Measurements from ENCODE around the gene QSOX2. TPM values are rescaled to one million over a fixed set of nuclear protein-coding genes. Genes with fewer than 3 reads are reported as not detected.

The QSOX2 gene
- total RNA-seq, 4 donors from 2014 or later = 5.6 to 18.5 (median 6.6) TPM

DNA sequence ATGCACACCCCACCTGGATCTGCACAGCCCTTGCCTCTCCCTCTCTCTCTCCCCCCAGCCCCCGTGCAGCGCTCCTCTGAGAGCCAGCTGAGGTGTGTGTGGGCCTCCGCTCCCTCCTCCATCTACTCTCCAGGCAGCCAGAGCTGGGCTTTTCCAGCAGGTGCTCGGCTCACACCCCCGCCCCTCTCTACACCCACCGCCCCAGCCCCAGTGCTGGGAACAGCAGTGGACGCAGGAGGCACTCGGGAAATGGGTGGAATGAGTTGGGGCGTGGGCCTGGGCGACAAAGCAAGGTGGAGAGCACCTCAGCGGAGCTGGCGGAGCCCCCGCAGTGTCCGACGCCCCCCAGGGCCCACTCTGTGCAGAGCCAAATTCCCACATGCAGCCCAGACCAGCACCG lies 27.3 kb downstream of the QSOX2 start:
- ATAC-seq (ENCODE audit: low FRiP score) = no peak

DNA sequence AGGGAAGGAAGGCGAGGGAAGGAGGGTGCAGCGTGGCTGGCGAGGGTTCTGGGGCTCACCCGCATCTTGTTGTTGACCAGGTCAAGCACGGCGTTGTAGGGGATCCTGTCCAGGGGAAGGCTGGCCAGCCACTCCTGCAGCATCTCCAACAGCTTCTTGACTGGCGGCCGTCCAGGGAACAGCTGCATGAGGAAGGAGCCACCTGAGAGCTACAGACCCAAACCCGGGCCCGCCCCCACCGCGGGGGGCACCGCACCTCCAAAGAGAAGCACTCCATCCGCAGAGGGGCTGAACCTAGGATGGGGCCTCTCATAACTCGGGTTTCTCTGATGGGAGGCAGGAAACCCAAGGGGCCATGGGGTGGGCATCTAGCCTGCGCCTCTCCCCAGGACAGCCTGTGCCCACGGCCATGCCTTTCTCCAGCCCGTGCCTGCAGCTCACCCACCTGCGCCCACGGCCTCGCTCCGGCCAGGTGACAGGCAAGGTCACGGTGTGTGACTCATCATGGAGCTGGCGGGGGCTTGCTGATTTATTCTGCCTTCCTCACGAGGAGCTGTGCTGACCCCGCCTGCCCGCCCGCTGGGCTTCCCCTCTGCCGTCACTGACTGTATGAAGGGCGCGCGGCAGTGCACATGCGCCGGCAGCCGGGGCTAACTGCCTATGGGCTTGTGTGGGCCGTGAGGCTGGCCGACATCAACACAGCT lies 28.9 kb downstream of the QSOX2 start:
- no peak for ATAC-seq (ENCODE audit: low FRiP score)
- no peak for DNase-seq (ENCODE audit: low spot score)
- TF ChIP-seq CTCF (IDR thresholded peaks at IDR 0.05) = no peak

More for the DNA sequence above, 27.3 kb downstream of the QSOX2 start:
- no peak for DNase-seq (ENCODE audit: low spot score)
- no peak for TF ChIP-seq CTCF (IDR thresholded peaks at IDR 0.05)

DNA sequence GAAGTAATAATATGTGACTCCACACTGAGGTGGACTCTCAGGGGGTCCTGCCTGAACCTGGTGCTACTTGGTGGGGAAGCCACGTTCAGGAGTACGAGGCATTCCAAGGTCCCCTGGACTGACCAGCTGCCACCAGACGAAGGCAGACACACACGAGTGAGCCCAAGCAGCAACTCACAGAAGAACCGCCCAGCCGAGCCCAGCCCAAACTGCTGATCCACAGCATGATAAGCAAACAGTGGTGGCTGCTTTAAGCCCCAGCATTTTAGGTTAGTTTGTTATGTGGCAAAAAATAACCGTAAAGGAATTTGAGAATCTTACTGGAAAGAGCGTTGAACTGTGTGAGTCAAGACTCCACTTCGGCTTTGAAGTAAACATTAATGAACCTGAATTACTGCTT lies 31.9 kb downstream of the QSOX2 start:
- no peak for DNase-seq (ENCODE audit: low spot score)
- TF ChIP-seq CTCF (IDR thresholded peaks at IDR 0.05) = no peak
- ATAC-seq (ENCODE audit: low FRiP score) = no peak

DNA sequence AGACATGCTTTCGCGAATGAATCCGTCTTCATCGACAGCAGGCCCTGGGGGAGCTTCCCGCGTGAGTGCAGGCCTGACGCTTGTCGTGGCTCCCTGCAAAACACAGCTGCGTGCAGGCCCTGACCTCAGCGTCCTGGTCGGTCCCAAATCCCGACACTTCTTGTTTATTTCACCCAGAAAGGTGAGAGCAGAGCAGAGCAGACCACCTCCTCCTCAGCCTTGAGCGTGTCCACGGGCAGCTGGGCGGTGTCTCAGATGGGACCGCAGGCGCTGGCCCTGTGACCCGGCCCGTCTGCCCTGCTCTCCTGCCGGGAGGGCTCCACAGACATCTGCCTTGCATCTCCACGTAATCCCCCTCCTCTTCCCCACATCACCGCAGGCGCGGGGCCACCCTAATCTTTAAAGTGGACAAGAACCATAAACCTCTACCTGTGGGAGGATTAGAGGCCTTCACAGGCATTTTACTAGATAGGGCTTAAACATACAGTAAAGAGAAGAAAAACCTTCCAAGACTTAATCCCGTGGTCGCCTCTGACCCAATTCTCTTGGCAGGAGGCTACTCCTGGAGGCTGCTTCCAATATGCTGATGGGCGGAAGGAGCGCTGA lies 33.2 kb downstream of the QSOX2 start:
- no peak for ATAC-seq (ENCODE audit: low FRiP score)
- DNase-seq (ENCODE audit: low spot score) = no peak
- TF ChIP-seq CTCF (IDR thresholded peaks at IDR 0.05) = no peak

DNA sequence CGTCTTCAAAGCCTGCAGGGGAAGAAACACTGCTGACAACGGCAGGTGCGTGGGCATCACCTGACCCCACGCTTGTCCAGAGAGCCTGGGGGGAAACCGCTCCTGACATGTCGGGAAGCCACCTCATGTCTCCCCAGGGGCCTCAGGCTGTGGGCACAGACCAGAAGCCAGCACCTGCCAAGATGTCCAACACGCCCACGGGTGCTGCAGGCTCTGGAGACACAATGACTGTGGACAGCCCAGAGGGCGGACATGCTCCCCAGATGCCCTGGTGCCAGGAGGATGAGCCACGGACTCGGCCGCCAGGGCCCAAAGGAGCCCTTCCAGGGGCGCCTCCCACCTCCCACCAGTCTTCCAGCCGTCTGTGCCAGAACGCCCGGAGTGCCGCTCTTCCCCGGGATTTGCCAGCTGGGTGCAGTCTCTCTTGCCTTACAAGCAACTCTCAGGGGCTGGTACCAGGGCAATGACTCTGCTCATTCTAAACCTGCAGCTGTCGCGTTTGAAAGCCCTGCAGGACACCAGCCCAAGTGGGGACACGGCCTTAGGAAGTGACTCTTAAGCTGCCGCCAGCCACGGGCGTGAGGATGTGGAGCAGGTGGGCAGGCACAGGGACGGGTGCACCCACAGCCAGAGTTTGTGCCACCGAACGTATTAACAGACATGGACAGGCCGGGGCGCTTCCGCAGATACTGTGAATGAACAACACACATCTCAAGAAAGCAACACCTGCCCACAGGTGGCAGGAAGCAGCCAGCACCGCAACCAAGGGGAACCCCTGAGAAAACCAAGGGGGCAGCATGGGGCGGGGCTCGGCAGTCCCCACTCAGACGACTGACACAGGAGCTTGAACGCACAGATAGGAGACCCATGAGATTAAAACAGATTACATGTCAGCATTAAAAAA lies 33.9 kb downstream of the QSOX2 start:
- DNase-seq (ENCODE audit: low spot score) = no peak
- no peak for ATAC-seq (ENCODE audit: low FRiP score)
- TF ChIP-seq CTCF (IDR thresholded peaks at IDR 0.05) = no peak

GRCh38 chr9:136211006-136211405 lies 34.6 kb downstream of the QSOX2 start:
- TF ChIP-seq CTCF (IDR thresholded peaks at IDR 0.05) = no peak
- no peak for DNase-seq (ENCODE audit: low spot score)
- no peak for ATAC-seq (ENCODE audit: low FRiP score)
